ENCODE data around the gene NPAS3.

Gene NPAS3

DNA sequence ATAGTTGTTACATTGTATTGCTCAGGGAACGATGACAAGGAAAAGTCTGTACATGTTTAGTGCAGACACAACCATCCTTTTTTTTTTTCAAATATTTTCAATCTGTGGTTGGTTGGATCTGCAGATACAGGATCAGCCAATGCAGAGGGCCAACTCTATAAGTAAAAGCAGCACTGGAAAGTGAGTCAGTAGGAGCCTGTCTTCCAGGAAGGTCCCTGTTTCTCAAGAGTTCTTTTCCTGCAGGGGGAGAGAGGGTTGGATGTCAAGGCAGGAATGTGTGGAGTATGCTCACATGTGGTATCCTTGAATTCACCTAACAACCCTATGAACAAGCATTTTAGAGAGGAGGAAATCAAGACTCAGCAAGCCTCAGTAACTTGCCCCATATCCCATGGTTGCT lies 409.1 kb downstream of the NPAS3 start:
- no peak for DNase-seq

- DNase-seq, result no peak
Measured at GRCh38 chr14:33348510-33348909, 409.8 kb downstream of the NPAS3 start.

DNA sequence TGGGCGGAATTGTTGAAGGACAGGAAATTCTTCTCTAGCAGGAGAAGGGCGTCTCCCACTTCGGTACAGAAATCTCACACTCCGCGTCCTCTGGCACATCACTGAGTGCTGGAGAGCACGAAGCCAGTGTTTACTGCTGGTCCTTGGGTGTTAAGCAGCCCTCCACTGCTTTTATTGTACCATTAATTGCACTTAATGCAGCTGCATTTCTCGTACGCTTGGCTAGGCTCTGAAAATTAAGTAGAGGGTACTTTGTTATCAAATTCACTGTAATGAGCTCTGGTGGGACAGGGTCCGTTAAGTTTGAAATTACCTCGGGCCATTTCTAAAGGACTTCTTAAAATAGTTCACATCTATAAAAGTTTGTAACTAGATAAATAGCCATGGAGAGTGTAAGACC lies 411.2 kb downstream of the NPAS3 start:
- no peak for DNase-seq

GRCh38 chr14:33350366-33350990 lies 411.8 kb downstream of the NPAS3 start:
- no peak for DNase-seq

- DNase-seq, result no peak
Measured at GRCh38 chr14:33352821-33353220, 414.1 kb downstream of the NPAS3 start.

GRCh38 chr14:33356181-33356580 lies 417.5 kb downstream of the NPAS3 start:
- DNase-seq, result no peak

DNA sequence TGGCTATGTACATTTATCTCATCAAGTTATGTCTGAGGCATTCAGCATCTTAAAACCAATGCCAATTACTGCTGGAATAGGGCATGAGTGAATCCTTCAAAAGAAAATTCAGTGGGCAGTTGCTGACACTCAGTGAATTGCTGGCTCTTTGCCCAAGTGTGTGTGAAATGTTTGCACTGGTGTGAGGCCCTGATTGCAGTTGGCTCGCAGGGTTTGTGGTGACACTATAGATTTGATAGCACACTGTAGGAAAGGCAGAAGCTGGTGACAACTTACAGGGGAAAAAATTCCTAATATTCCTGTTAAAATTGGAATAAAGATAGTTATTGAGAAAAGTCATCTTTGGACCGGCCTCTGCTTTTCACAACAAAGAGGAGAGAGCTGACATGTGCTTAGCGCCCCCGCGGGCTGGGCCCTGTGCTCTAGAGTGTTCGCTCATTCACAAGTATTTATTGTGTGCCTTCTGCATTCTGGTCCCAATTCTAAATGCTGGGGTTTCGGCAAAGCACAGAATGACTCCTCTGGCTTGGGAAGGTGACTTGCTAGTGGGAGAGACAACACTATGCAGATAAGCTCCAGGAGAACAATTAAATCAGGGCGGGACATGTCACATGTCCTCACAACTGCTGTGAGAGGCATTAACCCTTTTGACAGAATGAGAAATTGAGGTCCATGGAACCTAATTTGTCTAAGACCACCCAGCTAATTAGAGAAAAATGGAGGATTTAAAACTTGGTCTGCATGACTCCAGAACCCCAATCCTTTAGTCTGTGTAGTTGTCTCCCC lies 418.7 kb downstream of the NPAS3 start:
- DNase-seq, result no peak

- no peak for DNase-seq
Measured at GRCh38 chr14:33359288-33359881, 420.7 kb downstream of the NPAS3 start.

GRCh38 chr14:33362934-33363333 lies 424.3 kb downstream of the NPAS3 start:
- no peak for DNase-seq

DNA sequence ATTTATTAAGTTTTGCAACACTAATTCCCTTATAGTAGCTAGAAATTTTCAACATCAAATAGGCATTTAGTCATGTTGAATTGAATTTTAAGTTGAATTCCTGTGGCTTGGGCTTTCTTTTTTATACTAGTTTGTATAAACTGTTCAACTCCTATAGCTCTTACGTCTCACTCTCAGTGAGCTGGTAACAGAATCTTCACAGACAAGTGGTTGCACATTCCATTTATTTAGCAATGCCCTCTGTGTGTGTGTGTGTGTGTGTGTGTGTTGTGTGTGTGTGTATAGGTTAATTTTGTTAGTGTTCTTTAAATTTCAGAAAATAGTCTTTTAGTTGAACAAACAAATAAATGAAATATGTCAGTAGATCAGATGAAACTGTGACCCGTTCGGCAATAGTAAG lies 425.0 kb downstream of the NPAS3 start:
- no peak for DNase-seq

DNA sequence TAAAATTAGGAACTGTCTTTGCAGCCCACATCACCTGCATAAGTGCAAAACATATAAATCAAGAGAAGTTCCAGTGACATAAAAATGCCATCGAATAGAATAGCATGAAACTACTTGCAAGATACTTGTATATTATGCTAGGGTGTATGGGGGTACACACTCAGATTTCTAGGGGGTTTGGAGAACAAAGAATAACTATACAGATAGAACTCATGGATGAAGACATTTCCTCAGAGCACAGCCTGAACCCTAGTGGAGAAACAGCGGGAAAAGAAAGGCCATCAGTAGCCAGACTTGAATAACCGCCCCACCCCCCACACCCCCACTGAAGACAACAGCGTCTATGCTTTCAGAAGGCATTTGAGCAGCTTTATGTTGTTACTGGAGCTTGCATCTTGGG lies 425.8 kb downstream of the NPAS3 start:
- DNase-seq, result no peak

DNA sequence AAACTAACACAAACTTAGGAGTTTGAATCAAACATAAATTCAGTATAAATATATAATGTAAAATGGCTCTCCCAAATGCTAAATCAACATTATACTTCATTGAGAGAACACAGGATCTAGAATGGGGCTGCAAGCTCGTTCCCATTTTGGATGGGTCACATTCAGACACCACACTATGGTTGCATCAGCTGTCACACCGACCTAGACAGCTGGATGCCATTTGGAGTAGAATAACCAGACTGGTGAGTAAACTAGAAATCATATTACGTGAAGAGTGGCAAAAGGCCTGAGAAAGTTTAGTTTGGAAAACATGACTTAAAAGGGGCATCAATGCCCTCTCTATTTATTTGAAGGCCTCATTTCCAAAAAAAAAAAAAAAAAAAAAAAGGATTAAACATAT lies 430.4 kb downstream of the NPAS3 start:
- no peak for DNase-seq

DNA sequence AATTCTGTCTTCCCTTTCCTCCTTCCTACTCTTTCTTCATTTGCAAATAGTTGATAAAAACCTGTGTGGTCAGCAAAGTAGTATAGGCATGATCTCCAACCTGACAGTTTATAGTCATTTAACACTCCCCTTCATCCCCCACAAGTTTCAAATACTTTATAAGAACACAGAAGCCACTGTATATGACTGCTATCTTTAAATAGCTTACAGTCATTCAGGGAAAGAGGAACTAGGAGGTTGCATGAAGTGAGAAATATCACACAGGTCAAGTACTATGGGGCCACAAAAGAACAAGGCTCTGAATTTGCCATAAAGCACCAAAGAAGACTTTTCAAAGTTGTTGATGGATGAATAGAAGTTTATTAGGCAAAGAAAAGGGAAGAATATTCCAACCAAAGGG lies 431.3 kb downstream of the NPAS3 start:
- no peak for DNase-seq

- no peak for DNase-seq
Measured at GRCh38 chr14:33370426-33370825, 431.7 kb downstream of the NPAS3 start.

- DNase-seq, result no peak
Measured at GRCh38 chr14:33375196-33375595, 436.5 kb downstream of the NPAS3 start.

DNA sequence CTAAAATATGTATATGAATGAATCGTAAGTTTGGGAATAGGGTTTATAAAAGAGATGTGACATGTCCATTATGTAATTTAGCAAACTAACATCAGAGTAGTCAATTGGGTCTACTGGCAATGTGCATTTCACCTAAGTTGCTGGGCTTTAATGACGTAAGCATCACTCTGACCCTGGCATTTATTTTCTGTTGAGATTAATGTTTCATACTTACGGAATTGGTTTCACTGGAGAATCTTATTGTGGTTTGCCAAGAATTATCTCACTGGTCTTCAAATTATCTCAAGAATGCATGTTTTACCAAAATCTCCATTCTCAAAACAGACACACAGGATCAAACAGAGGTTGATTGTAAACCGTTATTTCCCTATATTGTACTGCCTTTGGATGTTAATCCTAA lies 437.1 kb downstream of the NPAS3 start:
- no peak for DNase-seq

GRCh38 chr14:33376510-33376909 lies 437.8 kb downstream of the NPAS3 start:
- DNase-seq, result no peak

- DNase-seq, result no peak
Measured at GRCh38 chr14:33377596-33378390, 439.1 kb downstream of the NPAS3 start.

DNA sequence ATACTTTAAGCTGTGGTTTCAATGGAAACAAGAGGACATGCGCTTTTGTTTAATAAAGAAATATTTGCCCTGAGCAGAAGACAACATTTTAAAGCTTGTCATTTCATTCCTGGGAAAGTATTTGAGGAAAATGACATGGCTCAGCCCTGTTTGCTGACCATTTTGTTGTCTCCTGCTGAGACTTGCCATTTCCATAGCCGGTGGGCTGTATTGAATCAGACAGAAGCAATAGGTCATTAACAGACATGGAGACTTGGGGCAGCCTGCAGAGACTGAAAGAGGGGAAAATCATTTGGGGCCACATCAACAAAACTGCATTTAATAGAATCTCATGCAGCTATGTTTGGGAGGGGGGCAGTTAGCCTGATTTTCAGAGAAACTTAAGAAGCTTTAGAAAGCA lies 443.0 kb downstream of the NPAS3 start:
- no peak for DNase-seq

DNA sequence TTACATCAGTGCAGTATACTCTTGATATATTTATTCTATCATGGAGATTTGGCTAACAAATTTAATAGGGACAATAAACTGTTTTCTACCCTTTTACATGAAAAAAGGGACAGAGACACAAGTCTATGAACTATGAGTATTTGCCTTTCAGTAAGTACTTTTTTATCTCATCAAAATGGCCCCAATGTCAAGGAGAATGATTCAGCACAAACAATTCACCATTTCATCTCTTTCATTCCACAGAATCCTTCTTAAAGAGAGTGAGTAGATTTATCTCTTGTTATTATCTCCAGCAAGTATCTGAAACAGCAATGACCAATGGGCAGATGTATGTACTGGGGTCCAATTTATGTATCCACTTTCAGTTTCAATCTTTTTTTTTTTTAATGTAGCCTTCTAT lies 447.5 kb downstream of the NPAS3 start:
- DNase-seq, result no peak

DNA sequence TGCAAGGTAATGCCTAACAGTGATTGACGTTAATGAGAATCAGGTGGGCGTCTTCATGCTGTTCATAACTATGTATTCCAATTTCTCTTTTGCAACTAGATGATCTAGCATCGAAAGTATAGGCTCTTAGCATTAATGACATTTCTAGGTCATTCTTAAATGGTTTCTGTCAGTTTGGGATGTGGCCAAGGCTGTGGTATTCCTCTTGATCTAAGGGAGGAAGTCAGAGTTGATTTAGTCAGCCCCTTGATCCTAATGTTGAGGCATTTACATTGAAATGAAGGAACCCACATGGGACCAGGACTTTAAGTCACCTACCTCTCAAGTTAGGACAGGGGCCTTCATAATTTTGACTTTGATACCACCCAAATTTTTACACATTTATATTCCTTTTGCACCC lies 448.1 kb downstream of the NPAS3 start:
- DNase-seq, result no peak

- no peak for DNase-seq
Measured at GRCh38 chr14:33390335-33390734, 451.7 kb downstream of the NPAS3 start.

DNA sequence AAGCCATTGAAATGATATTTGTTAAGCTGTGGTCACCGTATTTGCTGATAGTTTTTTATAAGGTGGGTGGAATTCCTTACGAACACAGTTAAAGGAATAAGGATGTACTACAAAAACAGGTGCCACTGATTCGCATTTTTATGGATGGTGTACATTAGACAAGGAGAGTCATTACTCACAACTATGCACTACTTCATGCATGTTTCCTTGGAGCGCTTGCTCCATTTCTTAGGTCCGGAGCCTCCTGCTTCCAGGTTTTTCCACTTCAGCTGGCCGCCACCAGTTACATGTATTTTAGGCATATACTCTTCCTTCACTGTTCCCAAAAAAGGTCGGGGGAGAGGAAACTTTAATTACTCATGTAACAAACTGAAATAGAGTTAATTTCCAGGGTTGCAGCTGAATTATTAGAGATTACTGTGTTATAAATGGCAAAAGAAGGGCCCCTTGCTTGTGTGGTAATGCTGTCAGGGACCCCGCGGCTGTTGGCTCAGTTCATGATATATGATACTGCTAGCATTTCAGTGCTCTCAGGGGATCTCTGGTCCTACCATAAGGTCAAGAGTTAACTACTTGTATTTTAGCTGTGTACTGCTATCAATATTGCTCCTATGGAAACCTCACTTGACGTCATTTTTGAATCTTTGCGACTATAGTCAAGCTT lies 454.7 kb downstream of the NPAS3 start:
- DNase-seq, result no peak
